Measurements from ENCODE around the gene LRP2. TPM values are rescaled to one million over a fixed set of nuclear protein-coding genes. Genes with fewer than 3 reads are reported as not detected.

Gene LRP2
- total RNA-seq, 2 experiments from 2014 or later, result 0.02 to 0.15 TPM

DNA sequence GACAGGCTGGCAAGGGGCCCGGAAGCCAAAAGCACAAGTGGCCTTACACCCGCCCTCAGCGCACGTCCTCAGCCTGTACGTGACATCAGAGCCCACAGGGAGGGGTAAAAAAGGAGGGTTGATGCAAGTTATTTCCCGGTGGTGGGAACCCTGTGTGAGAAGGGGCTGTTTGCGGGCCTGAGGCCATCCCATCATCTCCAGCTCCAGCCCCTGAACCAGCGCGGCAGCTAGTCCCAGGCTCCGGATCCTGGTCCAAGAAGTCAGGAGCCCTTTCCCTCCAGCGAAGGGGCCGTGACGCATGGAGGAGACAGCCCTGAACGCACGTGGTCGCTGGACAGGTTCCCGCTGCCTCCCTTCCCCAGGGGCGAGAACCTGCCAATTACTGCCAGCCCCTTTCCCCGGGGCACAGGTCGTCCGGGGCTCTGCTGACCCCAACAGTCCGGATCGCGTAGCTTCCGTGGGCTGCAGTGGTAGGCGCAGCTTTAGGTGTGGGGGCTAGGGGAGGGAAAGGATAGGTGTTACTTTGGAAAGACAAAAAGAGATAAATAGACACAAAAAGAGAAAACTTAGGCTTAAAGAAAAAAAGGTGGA, 1.3 kb upstream of the LRP2 start:
- peak overlapping the region; percentile 74 for H3K27ac Mint-ChIP-seq
- peak; percentile 62 for DNase-seq
- no peaks in the 10 kb centered on the region for H3K36me3 Mint-ChIP-seq (ENCODE audit: low read depth)
- peaks cover 40% of the 10 kb centered on the region for H3K4me1 Mint-ChIP-seq
- peaks cover 52% of the 10 kb centered on the region for H3K27me3 Mint-ChIP-seq
- peaks cover 4% of the 10 kb centered on the region for H3K9me3 Mint-ChIP-seq
- ChIA-PET POLR2A (no interaction called here), CTCF (no interaction called here)
- H3K4me3 Mint-ChIP-seq, result peak overlapping the region; percentile 82

GRCh38 chr2:169362894-169363559, 693 bp upstream of the LRP2 start:
- no peak for DNase-seq
- Mint-ChIP-seq H3K4me1 (peaks cover 40% of the 10 kb centered on the region), H3K27ac (peak overlapping the region; percentile 38), H3K36me3 (ENCODE audit: low read depth) (no peaks in the 10 kb centered on the region), H3K4me3 (peak overlapping the region; percentile 82), H3K27me3 (peaks cover 57% of the 10 kb centered on the region), H3K9me3 (peaks cover 4% of the 10 kb centered on the region)
- ChIA-PET CTCF (no interaction called here), POLR2A (no interaction called here)

DNA sequence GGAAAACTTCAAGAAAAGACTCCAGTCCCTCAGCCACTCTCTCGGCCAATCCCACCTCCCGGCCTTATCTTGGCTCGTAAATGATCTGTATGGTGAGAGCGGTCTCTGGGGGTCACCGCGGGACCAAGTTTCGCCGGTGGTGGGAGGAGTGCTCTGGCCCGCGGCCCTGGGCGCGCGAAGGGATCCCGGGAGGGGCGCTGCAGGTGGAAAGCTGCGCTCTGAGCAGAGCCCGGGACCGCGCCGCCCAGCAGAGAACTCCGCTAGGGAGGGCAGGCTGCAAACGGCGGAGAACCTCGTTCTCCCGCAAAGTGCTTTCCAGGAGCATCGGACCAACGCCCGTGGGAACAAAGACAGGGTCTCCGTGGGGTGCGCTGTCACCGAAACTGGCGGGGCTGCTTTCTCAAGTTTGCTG, 622 bp downstream of the LRP2 start:
- peak overlapping the region; percentile 29 for H3K4me3 Mint-ChIP-seq
- ChIA-PET POLR2A (no interaction called here), CTCF (no interaction called here)
- no peaks in the 10 kb centered on the region for H3K36me3 Mint-ChIP-seq (ENCODE audit: low read depth)
- peaks cover 55% of the 10 kb centered on the region for H3K27me3 Mint-ChIP-seq
- no peak overlapping the region for H3K27ac Mint-ChIP-seq
- DNase-seq, result peak; percentile 8
- peaks cover 4% of the 10 kb centered on the region for H3K9me3 Mint-ChIP-seq
- peaks cover 40% of the 10 kb centered on the region for H3K4me1 Mint-ChIP-seq

DNA sequence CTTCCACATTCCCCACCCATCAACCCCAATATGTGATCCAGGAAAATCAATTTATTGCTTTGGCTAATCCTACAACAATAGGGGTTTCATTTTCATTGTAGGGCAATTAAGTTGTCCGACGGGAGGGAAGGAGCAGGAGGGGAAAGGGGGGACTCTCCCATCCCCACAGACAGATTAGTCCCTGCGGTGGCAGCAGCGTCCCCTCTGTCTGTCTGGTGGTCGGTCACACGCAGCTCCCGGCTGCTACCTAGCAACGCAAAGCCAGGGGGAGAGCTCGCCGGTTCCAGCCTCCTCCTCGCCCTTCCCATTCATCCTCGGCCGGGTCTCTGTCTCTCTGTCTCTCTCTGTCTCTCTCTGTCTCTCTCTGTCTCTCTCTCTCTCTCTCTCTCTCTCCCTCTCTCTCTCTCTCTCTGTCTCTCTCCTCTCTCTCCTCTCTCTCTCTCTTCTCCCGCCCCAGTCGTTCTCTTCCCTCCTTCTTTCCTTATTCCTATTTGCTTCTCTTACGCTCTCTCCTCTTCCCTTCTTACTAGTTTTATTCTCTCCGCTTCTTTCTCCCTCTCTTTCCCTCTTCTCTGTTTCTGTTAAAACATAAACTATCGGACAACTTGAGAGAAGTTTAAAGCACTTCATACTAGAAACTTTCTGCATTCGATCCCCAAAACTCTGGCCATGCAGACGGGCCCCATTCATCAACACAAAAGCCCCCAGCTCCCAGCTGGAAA, 1.2 kb downstream of the LRP2 start:
- Mint-ChIP-seq H3K9me3 (peaks cover 4% of the 10 kb centered on the region), H3K36me3 (ENCODE audit: low read depth) (no peaks in the 10 kb centered on the region), H3K4me1 (peaks cover 40% of the 10 kb centered on the region), H3K27ac (no peak overlapping the region), H3K27me3 (peaks cover 59% of the 10 kb centered on the region), H3K4me3 (peak overlapping the region; percentile 29)
- CTCF ChIA-PET, result interaction anchor here (0.7 kb wide), 1 partner anchor 460 kb away, joined by 3 read pairs; the partner anchor contains the start of gene G6PC2
- DNase-seq, result no peak
- POLR2A ChIA-PET, result no interaction called here

DNA sequence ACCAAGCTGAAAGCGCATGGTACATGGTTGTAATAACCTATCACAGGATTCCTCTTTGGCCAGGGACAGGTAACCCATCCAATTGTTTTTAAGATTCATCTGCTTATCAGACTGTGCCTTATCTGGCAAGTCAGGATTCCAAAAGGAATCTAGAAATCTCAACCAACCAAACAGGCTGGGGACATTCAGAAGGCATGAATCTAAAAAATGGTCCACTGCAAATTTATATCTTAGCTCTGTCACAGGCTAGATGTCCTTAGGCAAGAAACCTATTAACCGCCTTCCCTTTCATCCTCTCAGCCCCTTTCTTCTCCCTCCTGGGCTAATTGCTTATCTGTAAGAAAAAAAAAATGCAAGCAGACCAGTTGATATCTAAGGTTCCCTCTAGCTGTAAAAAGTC, 4.3 kb downstream of the LRP2 start:
- H3K9me3 Mint-ChIP-seq, result no peaks in the 10 kb centered on the region
- ChIA-PET CTCF (no interaction called here), POLR2A (no interaction called here)
- H3K4me3 Mint-ChIP-seq, result no peak overlapping the region
- DNase-seq, result no peak
- no peak overlapping the region for H3K27ac Mint-ChIP-seq
- no peaks in the 10 kb centered on the region for H3K36me3 Mint-ChIP-seq (ENCODE audit: low read depth)
- H3K27me3 Mint-ChIP-seq, result peaks cover 60% of the 10 kb centered on the region
- peaks cover 17% of the 10 kb centered on the region for H3K4me1 Mint-ChIP-seq

DNA sequence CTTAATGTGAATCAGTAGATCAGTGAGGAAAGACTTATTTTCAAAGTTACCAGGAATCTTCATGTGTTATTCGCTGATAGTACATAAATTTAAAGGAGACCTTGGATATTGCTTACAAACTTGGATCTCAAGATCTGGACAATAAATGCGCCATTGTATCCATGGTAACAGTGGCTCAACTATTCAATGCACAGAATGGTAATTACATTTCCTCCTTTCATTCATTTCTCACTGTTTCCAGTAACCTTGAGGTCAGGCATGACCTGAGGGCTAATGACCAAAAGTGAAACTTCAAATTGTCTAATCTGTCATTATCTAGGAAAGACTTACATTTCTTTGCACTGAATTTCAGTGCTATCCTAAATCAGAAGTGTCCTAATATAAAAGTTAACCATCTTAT, 8.1 kb downstream of the LRP2 start:
- Mint-ChIP-seq H3K9me3 (no peaks in the 10 kb centered on the region), H3K27ac (no peak overlapping the region), H3K4me3 (no peak overlapping the region), H3K4me1 (no peaks in the 10 kb centered on the region), H3K27me3 (peaks cover 30% of the 10 kb centered on the region), H3K36me3 (ENCODE audit: low read depth) (no peaks in the 10 kb centered on the region)
- ChIA-PET POLR2A (no interaction called here), CTCF (no interaction called here)
- DNase-seq, result no peak

DNA sequence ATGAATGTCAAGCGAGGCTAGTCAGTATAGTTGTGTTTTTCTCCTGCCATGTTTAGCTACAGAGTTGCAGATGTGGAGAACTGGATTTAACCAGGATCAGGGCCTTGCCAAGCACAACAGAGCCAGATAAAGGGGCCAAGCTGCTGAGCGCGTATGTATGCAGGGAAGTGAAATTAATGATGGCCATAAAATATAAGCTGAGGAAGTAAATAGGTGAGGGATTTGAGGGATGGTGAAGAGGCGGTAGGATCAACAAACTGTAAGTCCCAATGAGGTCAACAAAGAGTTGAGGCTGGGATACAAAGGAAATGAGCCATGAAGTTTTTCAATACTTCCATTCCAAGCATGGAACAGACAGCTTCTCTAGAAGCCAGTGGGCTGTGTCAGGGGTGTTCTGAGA, 10.6 kb downstream of the LRP2 start:
- Mint-ChIP-seq H3K36me3 (ENCODE audit: low read depth) (no peaks in the 10 kb centered on the region), H3K9me3 (no peaks in the 10 kb centered on the region), H3K27me3 (peaks cover 23% of the 10 kb centered on the region), H3K4me1 (no peaks in the 10 kb centered on the region), H3K27ac (no peak overlapping the region), H3K4me3 (no peak overlapping the region)
- ChIA-PET CTCF (no interaction called here), POLR2A (no interaction called here)
- no peak for DNase-seq

- Mint-ChIP-seq H3K9me3 (no peaks in the 10 kb centered on the region), H3K4me1 (no peaks in the 10 kb centered on the region), H3K36me3 (ENCODE audit: low read depth) (no peaks in the 10 kb centered on the region), H3K27me3 (peaks cover 11% of the 10 kb centered on the region), H3K27ac (no peak overlapping the region), H3K4me3 (no peak overlapping the region)
- DNase-seq, result no peak
- CTCF ChIA-PET, result no interaction called here
- POLR2A ChIA-PET, result no interaction called here
These were observed 12.8 kb downstream of the LRP2 start for GRCh38 chr2:169349535-169349934.

DNA sequence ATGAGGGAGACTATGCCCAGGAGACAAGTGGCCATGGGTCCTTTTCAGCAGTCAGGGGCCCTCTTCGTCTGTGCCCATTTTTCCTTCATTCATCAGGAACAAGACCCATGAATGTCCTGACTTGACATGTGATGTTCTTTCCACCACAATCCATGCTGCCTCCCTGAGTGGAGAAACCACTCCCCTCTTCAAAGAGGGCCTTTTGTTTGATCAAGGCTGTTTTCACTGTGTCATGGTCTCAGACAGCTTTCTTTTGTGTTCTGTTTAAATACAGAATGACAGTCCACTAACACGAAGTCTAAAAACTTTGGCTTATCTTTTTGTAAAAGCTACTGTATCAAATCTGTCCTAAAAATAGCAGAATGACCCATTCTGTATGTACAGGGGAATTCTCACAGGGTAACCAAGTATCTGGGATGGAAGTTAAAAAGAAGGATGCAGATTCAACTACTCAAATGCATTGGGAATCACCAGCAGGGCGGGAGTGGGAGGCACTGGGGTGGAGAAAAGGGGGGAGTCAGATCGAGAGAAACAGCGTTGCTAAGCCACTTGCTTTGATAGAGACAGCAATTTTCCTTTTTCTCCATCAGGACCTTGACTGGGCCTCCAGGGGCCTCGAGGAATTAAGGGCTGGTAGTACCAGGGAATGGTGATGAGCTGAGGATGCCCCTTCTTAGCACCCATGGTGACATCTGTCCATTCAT, 13.9 kb downstream of the LRP2 start:
- H3K9me3 Mint-ChIP-seq, result no peaks in the 10 kb centered on the region
- ChIA-PET CTCF (no interaction called here), POLR2A (no interaction called here)

DNA sequence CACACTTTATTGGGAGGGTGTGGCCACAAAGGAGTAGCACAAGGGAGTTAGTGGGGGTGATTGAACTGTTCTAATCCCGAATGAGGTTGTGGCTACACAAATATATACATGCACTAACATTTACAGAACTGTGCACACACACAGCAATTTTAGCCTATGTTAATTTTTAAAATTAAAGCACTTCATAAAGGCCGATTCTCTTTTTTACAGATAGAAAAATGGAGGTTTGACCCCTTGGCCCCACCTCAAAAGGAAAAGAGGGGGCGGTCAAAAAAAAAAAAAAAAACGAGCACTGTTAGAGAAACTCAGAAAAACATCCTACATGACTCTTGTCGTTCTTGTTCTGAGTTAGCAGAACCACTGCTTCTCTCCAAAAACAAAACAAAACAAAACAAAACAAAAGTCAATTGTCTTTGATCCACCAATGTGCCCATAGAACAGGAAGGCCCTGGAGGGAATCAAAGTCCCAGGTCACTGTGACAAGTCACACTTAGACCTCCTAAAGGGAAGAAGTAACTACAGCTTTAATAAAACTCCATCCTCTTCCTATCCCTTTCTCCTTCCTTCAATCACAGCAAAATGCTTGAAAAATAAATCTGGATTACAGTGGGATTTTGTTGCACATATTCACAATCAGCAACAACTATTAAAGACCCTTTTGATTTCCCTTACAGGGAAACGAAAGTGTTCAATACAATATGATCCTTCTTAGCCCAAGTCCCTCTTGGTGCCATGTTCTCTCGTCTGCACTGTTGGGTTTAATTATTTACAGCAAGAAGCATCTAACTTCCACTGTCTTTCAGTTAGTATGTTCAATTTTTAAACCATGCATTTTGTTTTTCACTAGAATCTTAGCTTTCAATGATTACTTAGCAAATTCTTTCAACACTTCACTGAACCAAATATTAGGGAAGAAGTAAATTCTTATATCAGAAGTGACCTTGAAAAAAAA, 16.6 kb downstream of the LRP2 start:
- DNase-seq, result no peak
- Mint-ChIP-seq H3K4me1 (no peaks in the 10 kb centered on the region), H3K9me3 (no peaks in the 10 kb centered on the region), H3K4me3 (no peak overlapping the region), H3K27me3 (peaks cover 23% of the 10 kb centered on the region), H3K36me3 (ENCODE audit: low read depth) (no peaks in the 10 kb centered on the region), H3K27ac (no peak overlapping the region)
- POLR2A ChIA-PET, result no interaction called here
- CTCF ChIA-PET, result no interaction called here

More for the DNA sequence above, 13.9 kb downstream of the LRP2 start:
- Mint-ChIP-seq H3K36me3 (ENCODE audit: low read depth) (no peaks in the 10 kb centered on the region), H3K4me3 (no peak overlapping the region), H3K27me3 (peaks cover 13% of the 10 kb centered on the region), H3K4me1 (no peaks in the 10 kb centered on the region), H3K27ac (no peak overlapping the region)
- DNase-seq, result no peak

- ChIA-PET POLR2A (no interaction called here), CTCF (interaction anchor here (1.3 kb wide), 1 partner anchor 15 kb away, joined by 3 read pairs; no protein-coding TSS in a partner anchor)
- no peaks in the 10 kb centered on the region for H3K36me3 Mint-ChIP-seq (ENCODE audit: low read depth)
- H3K27me3 Mint-ChIP-seq, result peaks cover 26% of the 10 kb centered on the region
- H3K4me1 Mint-ChIP-seq, result no peaks in the 10 kb centered on the region
- no peak overlapping the region for H3K27ac Mint-ChIP-seq
- DNase-seq, result no peak
- H3K4me3 Mint-ChIP-seq, result no peak overlapping the region
- no peaks in the 10 kb centered on the region for H3K9me3 Mint-ChIP-seq
These were observed 17.4 kb downstream of the LRP2 start for GRCh38 chr2:169344736-169345485.

GRCh38 chr2:169343202-169343601, 19.1 kb downstream of the LRP2 start:
- ChIA-PET POLR2A (no interaction called here), CTCF (interaction anchor here (1.3 kb wide), 1 partner anchor 17 kb away, joined by 3 read pairs; no protein-coding TSS in a partner anchor)
- Mint-ChIP-seq H3K4me3 (no peak overlapping the region), H3K4me1 (no peaks in the 10 kb centered on the region), H3K27ac (no peak overlapping the region), H3K9me3 (no peaks in the 10 kb centered on the region), H3K27me3 (peaks cover 33% of the 10 kb centered on the region), H3K36me3 (ENCODE audit: low read depth) (no peaks in the 10 kb centered on the region)
- no peak for DNase-seq
